GM12892 (cell line): ENCODE data around the gene IL12A.

Experiments used
- POLR2A ChIP-seq: IDR thresholded peaks from 2 replicates; pipeline ENCODE4 v1.6.1; 2011; ENCODE audit warnings: low read depth, low read length, control low read depth
- POLR2AphosphoS5 ChIP-seq: IDR thresholded peaks from 2 replicates; pipeline ENCODE4 v1.6.1; 2011; ENCODE audit warnings: low read depth, low read length, control low read depth
- TAF1 ChIP-seq: IDR thresholded peaks from 2 replicates; pipeline ENCODE4 v1.6.1; 2011; ENCODE audit warnings: low read depth, mild to moderate bottlenecking, control low read depth, low read length, borderline replicate concordance

GRCh38 chr3:159978918-159979703 is 9.5 kb upstream of the IL12A start:
- no peak for TF ChIP-seq POLR2A
- no peak for TF ChIP-seq POLR2AphosphoS5
- TF ChIP-seq TAF1, result no peak
